H1 (cell line): ENCODE measurements around the gene VTN. TPM values are rescaled to one million over a fixed set of nuclear protein-coding genes. Genes with fewer than 3 reads are reported as not detected.
A peak's percentile ranks its signal among the peaks of the same experiment; 100 is the strongest.

Experiments
- BRCA1 ChIP-seq: IDR thresholded peaks from 2 replicates; pipeline ENCODE4 v1.6.1; 2012; ENCODE audit warnings: low read depth, low read length, improper control_type of control experiment
- CHD1 ChIP-seq: IDR thresholded peaks from 2 replicates; pipeline ENCODE4 v1.6.1; 2012; ENCODE audit warnings: low read depth, low read length, improper control_type of control experiment
- CTBP2 ChIP-seq: IDR thresholded peaks from 2 replicates; pipeline ENCODE4 v1.7.0; 2011; ENCODE audit warnings: borderline replicate concordance, mild to moderate bottlenecking, moderate library complexity, mixed read lengths, low read length; ENCODE audit not compliant: insufficient read depth, insufficient read length
- EP300 ChIP-seq, 2 experiments: IDR thresholded peaks; 1 replicate in 1 of 2; 2 replicates in 1 of 2; pipeline ENCODE4 v1.6.1; 2011 to 2012; ENCODE audit warnings: low read depth in 2 of 2, low read length in 2 of 2, mild to moderate bottlenecking in 2 of 2, borderline replicate concordance in 1 of 2, inconsistent platforms in 1 of 2, moderate library complexity in 1 of 2
- FOSL1 ChIP-seq: IDR thresholded peaks from 2 replicates; pipeline ENCODE4 v1.6.1; 2011; ENCODE audit warnings: mild to moderate bottlenecking, low read depth, low read length, moderate library complexity; ENCODE audit not compliant: insufficient read depth
- JUN ChIP-seq: IDR thresholded peaks from 2 replicates; pipeline ENCODE4 v1.6.1; 2011; ENCODE audit warnings: low read depth, mild to moderate bottlenecking, improper control_type of control experiment, low read length
- KDM4A ChIP-seq: IDR thresholded peaks from one replicate; pipeline ENCODE4 v1.7.1; 2012; ENCODE audit warnings: low read depth, mild to moderate bottlenecking, moderate library complexity, low read length, inconsistent platforms; ENCODE audit not compliant: severe bottlenecking
- NANOG ChIP-seq: IDR thresholded peaks from 2 replicates; pipeline ENCODE4 v1.6.1; 2011; ENCODE audit warnings: low read length, low read depth, mild to moderate bottlenecking, inconsistent platforms; ENCODE audit not compliant: insufficient read depth, poor library complexity, severe bottlenecking
- POLR2A ChIP-seq, 2 experiments: IDR thresholded peaks; 1 replicate in 1 of 2; 2 replicates in 1 of 2; pipeline ENCODE4 v1.6.1; 2011; ENCODE audit warnings: low read depth in 2 of 2, low read length in 2 of 2, mild to moderate bottlenecking in 2 of 2; ENCODE audit errors: control extremely low read depth in 1 of 2
- POLR2AphosphoS5 ChIP-seq: IDR thresholded peaks from 2 replicates; pipeline ENCODE4 v1.6.1; 2011; ENCODE audit warnings: low read depth, low read length
- SIN3A ChIP-seq, 2 experiments: IDR thresholded peaks in 1 of 2; conservative IDR thresholded peaks in 1 of 2; 2 replicates each; pipeline ENCODE4 v1.6.1; 2011 to 2012; ENCODE audit warnings: low read length in 2 of 2, improper control_type of control experiment in 1 of 2, low read depth in 1 of 2, mild to moderate bottlenecking in 1 of 2
- SIX5 ChIP-seq: IDR thresholded peaks from 2 replicates; pipeline ENCODE4 v1.6.1; 2011; ENCODE audit warnings: mild to moderate bottlenecking, low read depth, low read length
- SP1 ChIP-seq: IDR thresholded peaks from 2 replicates; pipeline ENCODE4 v1.6.1; 2011; ENCODE audit warnings: low read depth, low read length
- SP4 ChIP-seq: IDR thresholded peaks from 2 replicates; pipeline ENCODE4 v1.6.1; 2012; ENCODE audit warnings: low read length, inconsistent platforms
- SUZ12 ChIP-seq: fragments of 200-600 bp; sonication (generic); IDR thresholded peaks from 2 replicates; pipeline ENCODE4 v1.6.1; 2012; ENCODE audit warnings: mild to moderate bottlenecking, inconsistent platforms, low read length, moderate library complexity, mixed read lengths
- TBP ChIP-seq: IDR thresholded peaks from 2 replicates; pipeline ENCODE4 v1.6.1; 2011; ENCODE audit warnings: low read depth, low read length, improper control_type of control experiment
- TEAD4 ChIP-seq: IDR thresholded peaks from 2 replicates; pipeline ENCODE4 v1.6.1; 2012; ENCODE audit warnings: low read depth, low read length, inconsistent platforms, mixed read lengths
- ZNF274 ChIP-seq: IDR thresholded peaks from 2 replicates; pipeline ENCODE4 v1.7.0; 2012; ENCODE audit warnings: low read length, borderline replicate concordance; ENCODE audit errors: extremely low read depth
- polyA plus RNA-seq, 7 experiments: library from polyadenylated mRNA; depleted of rRNA in 3 of 7; stranded (reverse) in 5 of 7; unstranded in 2 of 7; fragments of >200 nt in 5 of 7; fragments of 200-250 nt in 2 of 7; gene quantifications; 1 replicate in 5 of 7; 2 replicates in 1 of 7; 4 replicates in 1 of 7; pipeline versions ENCODE4 v1.2.1 to v1.2.3, GENCODE V29; 2011 to 2013; ENCODE audit warnings: missing spikeins in 2 of 7, mixed read lengths in 2 of 7
- total RNA-seq: library from RNA; stranded (reverse); fragmentation: NEBNext Ultra II Directional; extraction: Animal tissue kit (Norgen Biotek cat#: 25700); gene quantifications from 2 replicates; pipeline ENCODE4 v1.2.1, GENCODE V29; 2021

The VTN gene
- total and polyA plus RNA-seq, 2 of the 8 experiments (the other 6 are each of a cell fraction or from before 2014, with no cell fraction given): 0.18 TPM; not detected in 1

DNA sequence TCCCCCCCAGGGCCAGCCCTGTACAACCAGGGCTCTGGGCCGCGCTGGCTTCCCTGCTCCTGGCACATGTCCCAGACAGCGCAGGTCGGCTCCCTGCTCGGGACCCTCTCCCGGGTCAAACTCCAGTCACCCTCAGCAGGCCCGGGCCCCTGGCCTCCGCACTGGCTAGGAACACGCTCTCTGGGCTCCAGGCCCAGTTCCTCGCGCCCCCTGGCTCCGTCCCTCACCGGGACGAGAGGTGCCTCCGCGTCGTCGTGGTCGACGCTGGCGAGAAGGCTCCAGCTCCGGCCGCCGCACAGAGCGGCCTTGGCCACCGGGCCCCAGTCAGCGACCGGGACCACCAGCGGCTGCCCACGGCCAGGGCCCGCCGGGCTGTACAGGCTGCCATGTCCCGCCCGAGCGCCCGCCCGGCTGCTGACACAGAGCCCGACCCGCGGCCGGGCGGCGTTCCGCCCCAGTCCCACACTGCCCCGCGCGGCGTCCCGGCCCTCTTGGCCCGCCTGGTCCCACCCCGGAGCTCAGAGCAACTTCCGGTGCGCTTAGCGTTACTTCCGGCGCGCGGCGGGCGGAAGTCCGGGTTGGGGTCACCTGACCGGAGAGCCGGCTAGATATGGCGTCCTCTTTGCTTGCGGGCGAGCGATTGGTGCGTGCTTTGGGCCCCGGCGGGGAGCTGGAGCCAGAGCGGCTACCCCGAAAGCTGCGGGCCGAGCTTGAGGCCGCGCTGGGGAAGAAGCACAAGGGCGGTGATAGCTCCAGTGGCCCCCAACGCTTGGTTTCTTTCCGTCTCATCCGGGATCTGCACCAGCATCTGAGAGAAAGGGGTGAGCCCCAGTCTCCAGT lies 12.8 kb downstream of the VTN start, which contains the start of gene POLDIP2 (continued):
- no peak for TF ChIP-seq FOSL1
- TF ChIP-seq SIN3A (conservative IDR thresholded peaks at IDR 0.05 in 1 of 2, IDR thresholded peaks at IDR 0.05 in 1 of 2; ENCODE audit: low read depth in 1 of 2, low read length in 2 of 2): peak in 1 of 2 experiments; percentile 82; a peak in 2 of 4 replicates
- peak; percentile 5; the same call in 1 of the 2 replicates for TF ChIP-seq SIX5
- TF ChIP-seq POLR2AphosphoS5: peak; percentile 92
- TF ChIP-seq SP1: no peak
- no peak for TF ChIP-seq CHD1
- peak; percentile 82; the same call in 1 of the 2 replicates for TF ChIP-seq SP4
- peak; percentile 75 for TF ChIP-seq KDM4A
- no peak for TF ChIP-seq SUZ12
- TF ChIP-seq JUN: no peak
- no peak for TF ChIP-seq TEAD4
- no peak for TF ChIP-seq BRCA1
- TF ChIP-seq EP300 (IDR thresholded peaks at IDR 0.05; ENCODE audit: borderline replicate concordance in 1 of 2, low read depth in 2 of 2, low read length in 2 of 2): peak in 1 of 2 experiments; percentile 42; a peak in 1 of 3 replicates
- peak; percentile 60 to 91 for TF ChIP-seq POLR2A (IDR thresholded peaks at IDR 0.05; ENCODE audit: control extremely low read depth in 1 of 2, low read depth in 2 of 2, low read length in 2 of 2)
- peak; percentile 92 for TF ChIP-seq TBP
- TF ChIP-seq NANOG: peak; percentile 54
- TF ChIP-seq ZNF274: no peak
- no peak for TF ChIP-seq CTBP2
